Colonic mucosa (tissue), 4 donors: ENCODE data around the gene CFAP157. TPM values are rescaled to one million over a fixed set of nuclear protein-coding genes. Genes with fewer than 3 reads are reported as not detected.
"Not testable (repeated sequence)": the region's sequence is repeated elsewhere in the genome, so short reads cannot be mapped to it uniquely, and the experiment has no call there.

Experiments
- DNase-seq: peaks from one replicate; pipeline ENCODE4 v3.0.0-alpha.2; 2020
- H3K27ac ChIP-seq: fragments of 200-600 bp; one replicate; pipeline ENCODE4 v1.8.0; 2021
- H3K27me3 ChIP-seq: fragments of 200-600 bp; one replicate; pipeline ENCODE4 v1.8.0; 2021
- H3K36me3 ChIP-seq: fragments of 200-600 bp; one replicate; pipeline ENCODE4 v1.8.0; 2021
- H3K4me1 ChIP-seq: fragments of 200-600 bp; one replicate; pipeline ENCODE4 v1.8.0; 2021; ENCODE audit warnings: mild to moderate bottlenecking
- H3K4me3 ChIP-seq: fragments of 200-600 bp; one replicate; pipeline ENCODE4 v1.8.0; 2021
- H3K9ac ChIP-seq, 2 donors: one replicate each; pipeline ENCODE4 v1.7.0; 2013; ENCODE audit warnings: control low read depth in 2 of 2, low read depth in 2 of 2, low read length in 2 of 2
- H3K9me3 ChIP-seq: fragments of 200-600 bp; one replicate; pipeline ENCODE4 v1.8.0; 2021
- CTCF ChIP-seq: fragments of 200-600 bp; IDR thresholded peaks from one replicate; pipeline ENCODE4 v1.8.0; 2022; ENCODE audit warnings: antibody characterized with exemption, mild to moderate bottlenecking
- intact Hi-C: fragments of 100-400 bp; cut with DNase I; formaldehyde crosslinking; loops from one replicate; pipeline ENCODE4 v1.14.1; 2022
- total RNA-seq, 2 donors: library from RNA; stranded (reverse); fragmentation: NEBNext Ultra II Directional in 1 of 2; extraction: Animal tissue kit (Norgen Biotek cat#: 25700) in 1 of 2; gene quantifications; one replicate each; pipeline ENCODE4 v1.2.1, GENCODE V29; 2021
- donor health status: healthy.
- donor health status: DM: no; HTN: no; CAD: no.
- donor health status: DM: no; HTN: no; CAD: no.

CFAP157 gene
- total RNA-seq, 2 donors from 2014 or later, result 0.12 TPM; not detected in 1

GRCh38 chr9:127754099-127755060 lies 47.6 kb downstream of the CFAP157 start:
- TF ChIP-seq CTCF, result no peak
- peaks cover 25% of the 10 kb centered on the region for H3K27me3 ChIP-seq
- no peaks in the 10 kb centered on the region for H3K9me3 ChIP-seq
- H3K9ac ChIP-seq, result no peak overlapping the region
- no peak for DNase-seq
- no peaks in the 10 kb centered on the region for H3K4me1 ChIP-seq
- no peaks in the 10 kb centered on the region for H3K36me3 ChIP-seq
- intact Hi-C loops, result no loop called here
- H3K27ac ChIP-seq, result no peak overlapping the region
- no peak overlapping the region for H3K4me3 ChIP-seq

- TF ChIP-seq CTCF, result no peak
- DNase-seq, result no peak
- Histone ChIP-seq H3K4me1 (no peaks in the 10 kb centered on the region), H3K9ac (no peak overlapping the region), H3K27me3 (peaks cover 25% of the 10 kb centered on the region), H3K27ac (no peak overlapping the region), H3K36me3 (no peaks in the 10 kb centered on the region), H3K4me3 (no peak overlapping the region), H3K9me3 (no peaks in the 10 kb centered on the region)
- intact Hi-C loops, result no loop called here
Measured at GRCh38 chr9:127755061-127756060, 48.6 kb downstream of the CFAP157 start.

GRCh38 chr9:127756233-127756632 lies 49.4 kb downstream of the CFAP157 start:
- TF ChIP-seq CTCF, result no peak
- no peaks in the 10 kb centered on the region for H3K9me3 ChIP-seq

GRCh38 chr9:127756776-127757175 lies 50.0 kb downstream of the CFAP157 start:
- H3K9me3 ChIP-seq, H3K4me3 ChIP-seq, intact Hi-C loops, H3K27ac ChIP-seq, H3K36me3 ChIP-seq, H3K4me1 ChIP-seq, DNase-seq, H3K9ac ChIP-seq: not testable (repeated sequence)
- H3K27me3 ChIP-seq, result peaks cover 25% of the 10 kb centered on the region

More at GRCh38 chr9:127756233-127756632, 49.4 kb downstream of the CFAP157 start:
- Histone ChIP-seq H3K27ac (no peak overlapping the region), H3K4me1 (no peaks in the 10 kb centered on the region), H3K27me3 (peaks cover 25% of the 10 kb centered on the region), H3K9ac (no peak overlapping the region), H3K4me3 (no peak overlapping the region), H3K36me3 (no peaks in the 10 kb centered on the region)
- intact Hi-C loops, result no loop called here
- DNase-seq, result no peak

- no peak for DNase-seq
- Histone ChIP-seq H3K36me3 (no peaks in the 10 kb centered on the region), H3K9ac (no peak overlapping the region), H3K9me3 (no peaks in the 10 kb centered on the region), H3K27ac (no peak overlapping the region), H3K27me3 (peaks cover 18% of the 10 kb centered on the region), H3K4me3 (no peak overlapping the region), H3K4me1 (no peaks in the 10 kb centered on the region)
- intact Hi-C loops, result no loop called here
- TF ChIP-seq CTCF, result no peak
Measured at GRCh38 chr9:127758843-127759242, 52.1 kb downstream of the CFAP157 start.
